Vagina (tissue), 2 donors: ENCODE results near the gene PARD6A.

Experiments
- CTCF ChIP-seq, 3 experiments: fragments of 450-650 bp in 2 of 3; fragments of 200-600 bp in 1 of 3; sonication (generic) in 1 of 3; IDR thresholded peaks; one replicate each; pipeline ENCODE4 v1.5.1; 2017 to 2019; ENCODE audit warnings: antibody characterized with exemption in 3 of 3, mild to moderate bottlenecking in 2 of 3, moderate library complexity in 2 of 3
- POLR2A ChIP-seq, 2 donors: fragments of 450-650 bp; IDR thresholded peaks; one replicate each; pipeline ENCODE4 v1.6.1; 2017; ENCODE audit warnings: antibody characterized with exemption in 2 of 2, mild to moderate bottlenecking in 2 of 2, moderate library complexity in 2 of 2

GRCh38 chr16:67648764-67649407 lies 11.9 kb upstream of the PARD6A start:
- TF ChIP-seq POLR2A (IDR thresholded peaks at IDR 0.05) = no peak
- TF ChIP-seq CTCF (IDR thresholded peaks at IDR 0.05) = no peak
